ENCODE data around the gene MEIOSIN.
"Not testable (repeated sequence)": the region's sequence is repeated elsewhere in the genome, so short reads cannot be mapped to it uniquely, and the experiment has no call there.

MEIOSIN gene

GRCh38 chr19:45720065-45720464, 13.2 kb upstream of the MEIOSIN start:
- DNase-seq: not testable (repeated sequence)

GRCh38 chr19:45728683-45729082, 4.6 kb upstream of the MEIOSIN start:
- DNase-seq: not testable (repeated sequence)

GRCh38 chr19:45729800-45730290, 3.4 kb upstream of the MEIOSIN start:
- no peak for DNase-seq

GRCh38 chr19:45730368-45731288, 2.6 kb upstream of the MEIOSIN start, which contains the start of gene FBXO46:
Gene FBXO46 (minus strand): TSS chr19:45730896. CDS start chr19:45713495, 17,401 bp downstream.
- peak; percentile 99 for DNase-seq

- no peak for DNase-seq
Observed at GRCh38 chr19:45739498-45740439, 6.5 kb downstream of the MEIOSIN start.

- DNase-seq: no peak
Observed at GRCh38 chr19:45742969-45743368, 9.7 kb downstream of the MEIOSIN start.

- DNase-seq: no peak
Observed at GRCh38 chr19:45745606-45746005, 12.4 kb downstream of the MEIOSIN start.

- DNase-seq: peak; percentile 31
Observed at GRCh38 chr19:45746866-45747265, 13.6 kb downstream of the MEIOSIN start.

- DNase-seq: no peak
Observed at GRCh38 chr19:45747513-45747912, 14.3 kb downstream of the MEIOSIN start.

GRCh38 chr19:45751483-45751882, 18.2 kb downstream of the MEIOSIN start:
- DNase-seq: not testable (repeated sequence)

GRCh38 chr19:45752639-45753038, 19.4 kb downstream of the MEIOSIN start:
- no peak for DNase-seq

GRCh38 chr19:45753548-45753947, 20.3 kb downstream of the MEIOSIN start:
- no peak for DNase-seq

GRCh38 chr19:45754323-45754722, 21.1 kb downstream of the MEIOSIN start:
- no peak for DNase-seq

- DNase-seq: no peak
Observed at GRCh38 chr19:45757695-45758094, 24.5 kb downstream of the MEIOSIN start.

- DNase-seq: no peak
Observed at GRCh38 chr19:45758921-45759320, 25.7 kb downstream of the MEIOSIN start.

- no peak for DNase-seq
Observed at GRCh38 chr19:45761714-45762113, 28.5 kb downstream of the MEIOSIN start.

- no peak for DNase-seq
Observed at GRCh38 chr19:45762870-45763631, 29.8 kb downstream of the MEIOSIN start.

GRCh38 chr19:45763691-45764294, 30.6 kb downstream of the MEIOSIN start:
- no peak for DNase-seq

GRCh38 chr19:45764475-45764874, 31.2 kb downstream of the MEIOSIN start:
- DNase-seq: no peak

- no peak for DNase-seq
Observed at GRCh38 chr19:45764945-45765701, 31.9 kb downstream of the MEIOSIN start.

Measured in fibroblast of skin of back (primary cell).